OCI-LY1 (cell line): ENCODE measurements around the gene RASGRF2.

Source experiments
- EZH2 ChIP-seq: fragments of 200-600 bp; sonication (generic), shearing (Covaris generic); IDR thresholded peaks from 2 replicates; pipeline ENCODE4 v1.8.0; 2017; ENCODE audit warnings: borderline replicate concordance, mixed run types, mild to moderate bottlenecking, antibody characterized with exemption, low read length, moderate library complexity, mixed read lengths
- TF ChIP-seq, protein P1 (sequence below): fragments of 200-600 bp; sonication (generic), shearing (Covaris generic); IDR thresholded peaks from 2 replicates; pipeline ENCODE4 v1.5.1; 2017; ENCODE audit warnings: mild to moderate bottlenecking, antibody characterized with exemption, low read length, moderate library complexity, mixed read lengths

DNA sequence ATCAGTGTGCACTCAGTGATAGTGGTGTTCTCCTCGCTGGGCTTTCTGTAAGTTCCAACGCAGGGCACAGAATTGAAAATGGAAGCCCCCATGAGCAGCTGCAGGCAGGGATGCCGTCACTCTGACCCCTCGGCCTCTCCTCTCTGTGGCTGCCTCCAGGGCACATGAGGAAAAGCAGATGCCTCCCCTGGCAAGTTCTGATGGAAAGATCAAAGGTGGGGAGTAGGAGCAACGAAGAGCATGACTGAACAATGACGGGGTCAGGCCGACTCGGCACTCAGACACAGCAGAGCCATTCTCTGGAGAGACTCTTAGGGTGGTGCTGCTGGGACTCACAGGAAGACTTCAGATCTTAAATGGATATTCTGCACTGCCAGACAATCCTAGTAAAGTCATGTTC, 207.4 kb downstream of the RASGRF2 start:
- TF ChIP-seq, protein P1, sequence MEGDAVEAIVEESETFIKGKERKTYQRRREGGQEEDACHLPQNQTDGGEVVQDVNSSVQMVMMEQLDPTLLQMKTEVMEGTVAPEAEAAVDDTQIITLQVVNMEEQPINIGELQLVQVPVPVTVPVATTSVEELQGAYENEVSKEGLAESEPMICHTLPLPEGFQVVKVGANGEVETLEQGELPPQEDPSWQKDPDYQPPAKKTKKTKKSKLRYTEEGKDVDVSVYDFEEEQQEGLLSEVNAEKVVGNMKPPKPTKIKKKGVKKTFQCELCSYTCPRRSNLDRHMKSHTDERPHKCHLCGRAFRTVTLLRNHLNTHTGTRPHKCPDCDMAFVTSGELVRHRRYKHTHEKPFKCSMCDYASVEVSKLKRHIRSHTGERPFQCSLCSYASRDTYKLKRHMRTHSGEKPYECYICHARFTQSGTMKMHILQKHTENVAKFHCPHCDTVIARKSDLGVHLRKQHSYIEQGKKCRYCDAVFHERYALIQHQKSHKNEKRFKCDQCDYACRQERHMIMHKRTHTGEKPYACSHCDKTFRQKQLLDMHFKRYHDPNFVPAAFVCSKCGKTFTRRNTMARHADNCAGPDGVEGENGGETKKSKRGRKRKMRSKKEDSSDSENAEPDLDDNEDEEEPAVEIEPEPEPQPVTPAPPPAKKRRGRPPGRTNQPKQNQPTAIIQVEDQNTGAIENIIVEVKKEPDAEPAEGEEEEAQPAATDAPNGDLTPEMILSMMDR = no peak
- no peak for TF ChIP-seq EZH2
